Mucosa of descending colon (tissue), 3 donors: Measurements from ENCODE around the gene WIPF2. TPM values are rescaled to one million over a fixed set of nuclear protein-coding genes. Genes with fewer than 3 reads are reported as not detected.

ENCODE experiments used
- ATAC-seq: fragments of 200-7000 bp; cut with Tn5 transposase; one replicate; pipeline ENCODE4 v1.9.1; 2020; ENCODE audit warnings: mild to moderate bottlenecking, moderate library complexity
- DNase-seq, 3 donors: peaks; one replicate each; pipeline ENCODE4 v3.0.0-alpha.2; 2020
- H3K36me3 ChIP-seq: fragments of 200-600 bp; one replicate; pipeline ENCODE4 v1.8.0; 2021; ENCODE audit warnings: low read depth, mild to moderate bottlenecking
- H3K4me1 ChIP-seq: fragments of 200-600 bp; one replicate; pipeline ENCODE4 v1.8.0; 2021; ENCODE audit warnings: low read depth, mild to moderate bottlenecking
- H3K4me3 ChIP-seq: fragments of 200-600 bp; one replicate; pipeline ENCODE4 v1.8.0; 2021; ENCODE audit warnings: mild to moderate bottlenecking
- H3K9me3 ChIP-seq: fragments of 200-600 bp; one replicate; pipeline ENCODE4 v1.8.0; 2021; ENCODE audit warnings: mild to moderate bottlenecking
- intact Hi-C, 2 donors: fragments of 100-400 bp; cut with DNase I in 1 of 2; cut with micrococcal nuclease in 1 of 2; formaldehyde crosslinking; loops; one replicate each; pipeline versions ENCODE4 v1.11.0 to v1.11.1; 2022; cut with DNase I, micrococcal nuclease
- total RNA-seq, 3 donors: library from RNA; stranded (reverse); fragmentation: NEBNext Ultra II Directional in 2 of 3; extraction: Animal tissue kit (Norgen Biotek cat#: 25700) in 2 of 3; gene quantifications; one replicate each; pipeline versions ENCODE4 v1.2.1 to v1.2.4, GENCODE V29; 2021 to 2023
- TF ChIP-seq, protein P1 (sequence below): fragments of 200-600 bp; IDR thresholded peaks from one replicate; pipeline ENCODE4 v1.8.0; 2022; ENCODE audit warnings: antibody characterized with exemption, mild to moderate bottlenecking
- donor health status: DM: no; HTN: no; CAD: no; lungs with moderate emphysema.
- donor health status: DM: no; HTN: no; CAD: no.
- donor health status: DM: no; HTN: yes; CAD: no.

The WIPF2 gene
- total RNA-seq, 3 donors from 2014 or later: 41.4 to 56.2 (median 42.8) TPM

DNA sequence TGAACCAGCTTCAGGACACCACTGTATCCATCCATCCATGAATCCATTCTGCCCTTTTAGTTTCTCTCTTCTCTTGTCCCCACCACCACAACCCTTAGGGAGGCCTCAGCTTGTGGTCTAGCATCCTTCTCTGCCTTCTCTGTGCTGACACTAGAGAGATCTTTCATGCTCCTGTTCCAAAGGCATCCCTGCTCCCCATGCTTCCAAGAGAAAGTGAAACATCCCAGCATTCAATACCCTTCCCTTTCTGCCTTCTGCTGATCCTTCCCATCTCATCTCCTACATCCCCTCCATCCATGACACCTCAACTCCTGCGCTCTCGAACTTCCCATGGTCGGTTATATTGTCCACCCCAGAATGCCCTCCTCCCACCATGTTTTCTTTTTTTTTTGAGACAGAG, 31.9 kb upstream of the WIPF2 start:
- ATAC-seq (no peak), DNase-seq (no peak)
- intact Hi-C loops: no loop called here
- Histone ChIP-seq H3K9me3 (no peaks in the 10 kb centered on the region), H3K4me1 (peaks cover 12% of the 10 kb centered on the region), H3K4me3 (no peak overlapping the region), H3K36me3 (no peaks in the 10 kb centered on the region)
- TF ChIP-seq, protein P1, sequence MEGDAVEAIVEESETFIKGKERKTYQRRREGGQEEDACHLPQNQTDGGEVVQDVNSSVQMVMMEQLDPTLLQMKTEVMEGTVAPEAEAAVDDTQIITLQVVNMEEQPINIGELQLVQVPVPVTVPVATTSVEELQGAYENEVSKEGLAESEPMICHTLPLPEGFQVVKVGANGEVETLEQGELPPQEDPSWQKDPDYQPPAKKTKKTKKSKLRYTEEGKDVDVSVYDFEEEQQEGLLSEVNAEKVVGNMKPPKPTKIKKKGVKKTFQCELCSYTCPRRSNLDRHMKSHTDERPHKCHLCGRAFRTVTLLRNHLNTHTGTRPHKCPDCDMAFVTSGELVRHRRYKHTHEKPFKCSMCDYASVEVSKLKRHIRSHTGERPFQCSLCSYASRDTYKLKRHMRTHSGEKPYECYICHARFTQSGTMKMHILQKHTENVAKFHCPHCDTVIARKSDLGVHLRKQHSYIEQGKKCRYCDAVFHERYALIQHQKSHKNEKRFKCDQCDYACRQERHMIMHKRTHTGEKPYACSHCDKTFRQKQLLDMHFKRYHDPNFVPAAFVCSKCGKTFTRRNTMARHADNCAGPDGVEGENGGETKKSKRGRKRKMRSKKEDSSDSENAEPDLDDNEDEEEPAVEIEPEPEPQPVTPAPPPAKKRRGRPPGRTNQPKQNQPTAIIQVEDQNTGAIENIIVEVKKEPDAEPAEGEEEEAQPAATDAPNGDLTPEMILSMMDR: no peak

DNA sequence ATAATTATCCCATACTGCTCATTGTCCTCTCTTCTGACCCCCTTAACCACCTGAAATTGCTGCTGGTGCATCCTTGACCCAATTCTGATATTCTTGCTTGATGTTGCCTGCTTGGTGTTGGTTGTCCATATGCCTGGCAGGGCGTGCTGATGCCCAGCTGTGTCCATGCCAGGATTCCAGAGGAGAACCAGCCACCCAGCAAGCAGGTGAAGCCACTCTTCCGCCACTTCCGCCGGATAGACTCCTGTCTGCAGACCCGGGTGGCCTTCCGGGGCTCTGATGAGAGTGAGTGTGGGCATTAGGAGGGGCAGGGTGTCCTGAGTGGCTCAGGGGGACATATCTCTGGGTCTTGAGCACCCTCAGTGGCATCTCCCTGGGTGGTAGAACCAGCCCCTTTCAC, 30.4 kb upstream of the WIPF2 start:
- TF ChIP-seq, protein P1: no peak
- Histone ChIP-seq H3K4me3 (no peak overlapping the region), H3K4me1 (peaks cover 9% of the 10 kb centered on the region), H3K36me3 (no peaks in the 10 kb centered on the region), H3K9me3 (no peaks in the 10 kb centered on the region)
- ATAC-seq (no peak), DNase-seq (no peak)
- intact Hi-C loops: no loop called here

DNA sequence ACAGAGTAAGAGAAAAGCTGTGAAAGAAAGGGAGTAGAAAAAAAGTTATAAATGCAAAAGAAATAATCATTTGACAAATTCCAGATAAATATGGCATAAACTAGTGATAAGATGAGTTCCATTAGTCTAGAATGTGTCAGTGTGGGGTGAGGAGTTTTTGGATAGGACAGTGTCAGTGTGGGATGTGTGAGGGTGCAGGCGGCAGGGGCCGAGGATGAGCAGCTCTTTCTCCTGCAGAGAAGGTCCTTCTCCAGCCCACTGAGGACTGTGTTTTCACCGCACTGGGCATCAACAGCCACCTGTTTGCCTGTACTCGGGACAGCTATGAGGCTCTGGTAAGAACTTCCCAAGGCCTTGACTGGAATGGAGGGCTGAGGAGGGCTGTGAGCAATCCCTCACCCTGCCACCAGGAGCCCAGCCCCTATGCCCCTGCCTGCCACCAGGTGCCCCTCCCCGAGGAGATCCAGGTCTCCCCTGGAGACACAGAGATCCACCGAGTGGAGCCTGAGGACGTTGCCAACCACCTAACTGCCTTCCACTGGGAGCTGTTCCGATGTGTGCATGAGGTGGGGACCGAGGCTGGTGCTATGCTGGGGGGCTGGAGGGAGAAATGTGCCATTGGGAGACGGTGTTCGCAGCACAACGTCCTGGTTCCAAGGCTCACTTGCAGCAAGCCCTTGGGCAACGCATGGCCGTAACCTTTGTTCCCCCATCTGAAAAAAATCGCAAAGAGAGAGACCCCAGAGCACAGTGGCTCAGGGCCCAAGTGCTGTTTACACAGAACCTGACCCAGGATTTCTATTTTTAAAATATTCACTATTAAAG, 28.7 kb upstream of the WIPF2 start:
- Histone ChIP-seq H3K4me1 (no peaks in the 10 kb centered on the region), H3K9me3 (no peaks in the 10 kb centered on the region), H3K4me3 (no peak overlapping the region), H3K36me3 (no peaks in the 10 kb centered on the region)
- TF ChIP-seq, protein P1: no peak
- intact Hi-C loops: loop anchor here in 1 of 2 donors (10.0 kb wide), 1 partner anchor 94 kb away; the partner anchor contains the start of gene CDC6
- peak; percentile 14 for ATAC-seq
- no peak for DNase-seq

DNA sequence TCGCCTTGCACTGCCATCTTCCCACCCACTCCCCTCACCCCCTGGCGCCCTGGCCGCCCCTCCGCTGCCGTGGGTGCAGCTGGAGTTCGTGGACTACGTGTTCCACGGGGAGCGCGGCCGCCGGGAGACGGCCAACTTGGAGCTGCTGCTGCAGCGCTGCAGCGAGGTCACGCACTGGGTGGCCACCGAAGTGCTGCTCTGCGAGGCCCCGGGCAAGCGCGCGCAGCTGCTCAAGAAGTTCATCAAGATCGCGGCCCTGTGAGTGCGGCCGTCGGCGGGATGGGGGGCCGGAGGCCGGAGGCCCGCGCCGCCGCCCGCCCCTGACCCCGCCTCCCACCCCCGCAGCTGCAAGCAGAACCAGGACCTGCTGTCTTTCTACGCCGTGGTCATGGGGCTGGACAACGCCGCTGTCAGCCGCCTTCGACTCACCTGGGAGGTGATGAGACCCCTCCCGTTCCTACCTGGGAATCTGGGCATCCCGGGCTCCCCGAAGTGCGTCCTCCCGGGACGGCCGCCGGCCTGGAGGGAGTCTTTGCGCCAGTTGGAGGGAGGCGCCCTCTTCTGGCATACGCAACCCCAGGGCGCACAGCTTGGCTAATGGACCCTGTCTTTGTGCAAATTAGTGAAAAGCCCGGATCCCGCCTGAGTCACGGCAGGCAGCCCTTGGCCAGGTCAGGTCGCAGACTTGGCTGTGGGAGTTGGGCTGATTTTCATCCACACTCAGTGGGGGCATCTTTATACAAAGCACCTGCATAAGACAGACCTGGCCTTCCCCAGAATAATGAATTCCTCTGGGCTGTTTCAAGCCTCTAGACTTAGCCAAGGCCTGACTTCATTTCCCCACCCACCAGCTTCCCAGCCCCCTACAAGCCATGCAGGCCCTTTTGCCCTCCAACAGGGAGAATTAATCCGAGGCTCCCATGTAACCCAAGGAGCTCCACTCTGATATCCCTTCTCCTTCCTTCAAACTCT, 27.6 kb upstream of the WIPF2 start:
- Histone ChIP-seq H3K4me3 (peak overlapping the region; percentile 22), H3K4me1 (no peaks in the 10 kb centered on the region), H3K9me3 (no peaks in the 10 kb centered on the region), H3K36me3 (no peaks in the 10 kb centered on the region)
- ATAC-seq (peak; percentile 63), DNase-seq (peak; percentile 68 to 71 (median 71))
- TF ChIP-seq, protein P1: peak; percentile 18
- intact Hi-C loops: loop anchor here in 1 of 2 donors (10.0 kb wide), 1 partner anchor 93 kb away; the partner anchor contains the start of gene CDC6

DNA sequence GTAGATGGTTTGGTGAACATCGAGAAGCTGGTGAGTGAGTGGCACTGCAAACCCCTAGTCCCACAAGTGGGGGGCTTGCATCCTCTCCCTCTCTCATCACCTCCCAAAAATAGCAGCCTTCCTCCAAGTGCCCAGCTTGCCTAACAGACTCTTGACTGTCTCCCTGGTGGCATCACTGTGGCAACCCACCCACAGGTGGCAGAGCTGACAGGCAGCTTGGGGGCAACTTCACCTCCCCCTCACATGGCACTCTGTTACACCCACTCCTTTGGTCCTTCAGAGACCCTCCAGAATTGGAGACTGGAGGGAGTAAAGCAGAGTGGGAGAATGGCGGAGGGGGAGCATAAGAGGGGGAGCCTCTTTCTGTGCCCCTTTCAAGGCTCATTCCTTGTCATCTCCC, 26.1 kb upstream of the WIPF2 start:
- Histone ChIP-seq H3K4me3 (no peak overlapping the region), H3K4me1 (no peaks in the 10 kb centered on the region), H3K9me3 (no peaks in the 10 kb centered on the region), H3K36me3 (no peaks in the 10 kb centered on the region)
- TF ChIP-seq, protein P1: no peak
- ATAC-seq: no peak
- intact Hi-C loops: loop anchor here in 1 of 2 donors (10.0 kb wide), 1 partner anchor 92 kb away; the partner anchor contains the start of gene CDC6
- DNase-seq: no peak
